Measurements from ENCODE around the gene SCPEP1. TPM values are rescaled to one million over a fixed set of nuclear protein-coding genes. Genes with fewer than 3 reads are reported as not detected.

The SCPEP1 gene
- total RNA-seq, 1 experiment from 2014 or later = 29.6 TPM

DNA sequence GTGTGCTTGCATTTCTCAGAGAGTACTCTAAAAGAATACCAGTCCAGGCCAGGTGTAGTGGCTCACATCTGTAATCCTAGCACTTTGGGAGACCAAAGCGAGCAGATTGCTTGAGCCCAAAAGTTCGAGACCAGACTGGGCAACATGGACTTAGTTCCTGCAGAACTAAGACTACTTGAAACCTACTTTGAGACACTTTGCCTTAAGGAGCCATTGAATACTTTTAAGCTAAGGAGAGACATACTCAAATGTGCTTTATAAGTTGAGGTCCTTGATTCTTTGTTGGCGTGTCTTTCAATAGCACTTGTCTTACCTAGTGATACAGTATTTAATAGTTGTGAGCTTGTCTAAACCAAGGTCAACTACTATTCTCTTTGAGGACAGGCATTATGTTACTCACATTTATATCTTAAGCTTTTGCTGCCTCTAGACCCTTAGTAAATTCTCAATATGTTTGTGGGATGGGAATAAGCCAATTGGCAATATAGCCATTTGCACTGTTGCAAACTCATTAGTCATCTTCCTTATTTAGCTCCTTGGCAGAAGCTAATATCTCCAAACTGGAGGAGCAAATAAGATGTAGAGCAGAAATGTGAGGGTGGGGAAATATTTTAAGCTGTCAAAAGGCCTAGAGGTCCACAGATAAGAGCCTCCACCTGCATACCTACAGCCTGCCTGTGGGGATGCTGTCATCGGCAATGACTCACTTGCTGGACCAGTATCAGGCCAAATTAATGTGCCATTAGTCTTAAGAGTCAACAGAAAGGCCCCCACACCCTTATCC lies 16.3 kb downstream of the SCPEP1 start:
- TF ChIP-seq, protein P1, sequence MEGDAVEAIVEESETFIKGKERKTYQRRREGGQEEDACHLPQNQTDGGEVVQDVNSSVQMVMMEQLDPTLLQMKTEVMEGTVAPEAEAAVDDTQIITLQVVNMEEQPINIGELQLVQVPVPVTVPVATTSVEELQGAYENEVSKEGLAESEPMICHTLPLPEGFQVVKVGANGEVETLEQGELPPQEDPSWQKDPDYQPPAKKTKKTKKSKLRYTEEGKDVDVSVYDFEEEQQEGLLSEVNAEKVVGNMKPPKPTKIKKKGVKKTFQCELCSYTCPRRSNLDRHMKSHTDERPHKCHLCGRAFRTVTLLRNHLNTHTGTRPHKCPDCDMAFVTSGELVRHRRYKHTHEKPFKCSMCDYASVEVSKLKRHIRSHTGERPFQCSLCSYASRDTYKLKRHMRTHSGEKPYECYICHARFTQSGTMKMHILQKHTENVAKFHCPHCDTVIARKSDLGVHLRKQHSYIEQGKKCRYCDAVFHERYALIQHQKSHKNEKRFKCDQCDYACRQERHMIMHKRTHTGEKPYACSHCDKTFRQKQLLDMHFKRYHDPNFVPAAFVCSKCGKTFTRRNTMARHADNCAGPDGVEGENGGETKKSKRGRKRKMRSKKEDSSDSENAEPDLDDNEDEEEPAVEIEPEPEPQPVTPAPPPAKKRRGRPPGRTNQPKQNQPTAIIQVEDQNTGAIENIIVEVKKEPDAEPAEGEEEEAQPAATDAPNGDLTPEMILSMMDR (conservative IDR thresholded peaks at IDR 0.05) = no peak
- no peak overlapping the region for H3K14ac ChIP-seq (ENCODE audit: insufficient read depth, low read length)
- Mint-ChIP-seq H3K36me3 (ENCODE audit: insufficient read depth in 1 of 3, low read depth in 3 of 3) (peaks cover 9 to 30% (median 15%) of the 10 kb centered on the region in 3 experiments; a peak in 5 of 7 replicates), H3K4me1 (peaks cover 0 to 2% of the 10 kb centered on the region in 2 experiments; a peak in 2 of 4 replicates), H3K27me3 (ENCODE audit: low read depth) (no peaks in the 10 kb centered on the region; the same call in 1 of the 2 replicates), H3K9me3 (no peaks in the 10 kb centered on the region), H3K4me3 (no peak overlapping the region), H3K27ac (no peak overlapping the region)
- no peak overlapping the region for H3K27ac ChIP-seq (ENCODE audit: insufficient read length, low read depth, low read length)
- H3K9ac ChIP-seq (ENCODE audit: extremely low read depth, insufficient read length, low read length) = no peak overlapping the region
- no peak overlapping the region for H4K5ac ChIP-seq (ENCODE audit: insufficient read length, low read depth, low read length)
- no peak overlapping the region for H2BK20ac ChIP-seq (ENCODE audit: low read depth, low read length, poor library complexity, severe bottlenecking)
- H4K20me1 ChIP-seq (ENCODE audit: control insufficient read depth, insufficient read depth, insufficient read length) = no peaks in the 10 kb centered on the region
- no CpG with 5 or more reads among the region's 4 CpGs for whole genome bisulfite sequencing (ENCODE audit: extremely low coverage, insufficient read length, low lambda C conversion rate)
- H3K27me3 ChIP-seq (ENCODE audit: insufficient read depth, low read length) = no peaks in the 10 kb centered on the region
- no peak overlapping the region for H2BK5ac ChIP-seq (ENCODE audit: insufficient read length, low read length)
- H3K23me2 ChIP-seq (ENCODE audit: insufficient read length, low read depth, low read length, poor library complexity, severe bottlenecking) = no peaks in the 10 kb centered on the region
- H2BK120ac ChIP-seq (ENCODE audit: low read depth, low read length, poor library complexity, severe bottlenecking) = no peak overlapping the region
- no peak overlapping the region for H3K56ac ChIP-seq (ENCODE audit: insufficient read length, low read depth, low read length)
- no peak overlapping the region for H2BK15ac ChIP-seq (ENCODE audit: low read depth, low read length)
- H4K91ac ChIP-seq (ENCODE audit: insufficient read length, low read depth, low read length) = no peak overlapping the region
- no peaks in the 10 kb centered on the region for H3K4me1 ChIP-seq (ENCODE audit: insufficient read depth, low read length)
- H3K9me3 ChIP-seq (ENCODE audit: control insufficient read depth, low read depth, low read length) = no peaks in the 10 kb centered on the region
- H4K8ac ChIP-seq (replicated peaks; ENCODE audit: insufficient read length, low read depth, low read length) = no peak overlapping the region
- no peaks in the 10 kb centered on the region for H3K79me1 ChIP-seq (ENCODE audit: insufficient read depth, low read depth, low read length, poor library complexity, severe bottlenecking)
- DNase-seq = no peak
- H3K23ac ChIP-seq (ENCODE audit: insufficient read length, low read depth, low read length) = no peak overlapping the region
- no peak overlapping the region for H3T11ph ChIP-seq (ENCODE audit: low read length)
- H2AFZ ChIP-seq (ENCODE audit: low read length) = no peak overlapping the region
- H3K4me2 ChIP-seq (ENCODE audit: insufficient read depth, insufficient read length, low read length) = no peak overlapping the region
- H2AK5ac ChIP-seq (ENCODE audit: insufficient read length, low read length) = no peak overlapping the region
- H3K18ac ChIP-seq (ENCODE audit: insufficient read length, low read depth, low read length) = no peak overlapping the region
- H3K4ac ChIP-seq (ENCODE audit: low read depth, low read length) = no peak overlapping the region
- H2BK12ac ChIP-seq (ENCODE audit: insufficient read length, low read depth, low read length) = no peak overlapping the region
- H3K79me2 ChIP-seq (ENCODE audit: insufficient read depth, low read length) = no peaks in the 10 kb centered on the region
